A549 (cell line): Measurements from ENCODE around the gene CIAO3.

ENCODE experiments used
- CEBPB ChIP-seq, 2 experiments: fragments of >200 bp in 1 of 2; sonication (Bioruptor Twin) in 1 of 2; formaldehyde crosslinking in 1 of 2; IDR thresholded peaks; 2 replicates each; pipeline ENCODE4 v1.6.1; 2012 to 2016
- CTCF ChIP-seq: fragments of >200 bp; sonication (Bioruptor Twin); formaldehyde crosslinking; IDR thresholded peaks from 3 replicates; pipeline ENCODE4 v1.5.1; 2016
- ELK1 ChIP-seq: fragments of 150-350 bp; IDR thresholded peaks from 2 replicates; pipeline ENCODE4 v1.6.1; 2014; ENCODE audit warnings: low read depth, mild to moderate bottlenecking, low read length
- FOSL2 ChIP-seq, 2 experiments: fragments of 450-650 bp in 1 of 2; fragments of >200 bp in 1 of 2; sonication (Bioruptor Twin) in 1 of 2; formaldehyde crosslinking; IDR thresholded peaks; 2 replicates each; pipeline versions ENCODE4 v1.5.0 to v1.6.1; 2016 to 2020; ENCODE audit warnings: mild to moderate bottlenecking in 1 of 2, moderate library complexity in 1 of 2
- JUN ChIP-seq, 2 experiments: fragments of >200 bp; sonication (Bioruptor Twin); formaldehyde crosslinking; IDR thresholded peaks; 2 replicates in 1 of 2; 3 replicates in 1 of 2; pipeline ENCODE4 v1.6.1; 2016 to 2017
- JUNB ChIP-seq: fragments of >200 bp; sonication (Bioruptor Twin); formaldehyde crosslinking; IDR thresholded peaks from 2 replicates; pipeline ENCODE4 v1.6.1; 2016
- NR3C1 ChIP-seq: fragments of >200 bp; sonication (Bioruptor Twin); formaldehyde crosslinking; IDR thresholded peaks from 3 replicates; pipeline ENCODE4 v1.6.1; 2017
- PHF8 ChIP-seq: fragments of 200-600 bp; sonication (generic); IDR thresholded peaks from 2 replicates; pipeline ENCODE4 v1.6.1; 2016; ENCODE audit warnings: low read depth, mild to moderate bottlenecking, antibody characterized with exemption, moderate library complexity, borderline replicate concordance
- POLR2A ChIP-seq: IDR thresholded peaks from 2 replicates; pipeline ENCODE4 v1.6.1; 2012; ENCODE audit warnings: mild to moderate bottlenecking, low read length
- RAD21 ChIP-seq, 2 experiments: fragments of >200 bp in 1 of 2; sonication (Bioruptor Twin) in 1 of 2; formaldehyde crosslinking in 1 of 2; IDR thresholded peaks in 1 of 2; conservative IDR thresholded peaks in 1 of 2; 2 replicates in 1 of 2; 3 replicates in 1 of 2; pipeline ENCODE4 v1.6.1; 2012 to 2018; ENCODE audit warnings: inconsistent platforms in 1 of 2
- SMC3 ChIP-seq: fragments of >200 bp; sonication (Bioruptor Twin); formaldehyde crosslinking; IDR thresholded peaks from 3 replicates; pipeline ENCODE4 v1.6.1; 2018; ENCODE audit warnings: inconsistent platforms
- USF2 ChIP-seq: fragments of 450-650 bp; IDR thresholded peaks from 2 replicates; pipeline ENCODE4 v1.6.1; 2014; ENCODE audit warnings: antibody characterized with exemption

- no peak for TF ChIP-seq CTCF
- TF ChIP-seq PHF8, result no peak
- no peak for TF ChIP-seq USF2
- no peak for TF ChIP-seq CEBPB (IDR thresholded peaks at IDR 0.05)
- TF ChIP-seq NR3C1, result no peak
- TF ChIP-seq POLR2A, result no peak
- no peak for TF ChIP-seq JUNB
- no peak for TF ChIP-seq ELK1
- TF ChIP-seq JUN (IDR thresholded peaks at IDR 0.05), result no peak
- TF ChIP-seq SMC3, result no peak
- no peak for TF ChIP-seq FOSL2 (IDR thresholded peaks at IDR 0.05)
- TF ChIP-seq FOSL2 (CRISPR knock-in tag; IDR thresholded peaks at IDR 0.05), result no peak
- TF ChIP-seq RAD21 (conservative IDR thresholded peaks at IDR 0.05 in 1 of 2, IDR thresholded peaks at IDR 0.05 in 1 of 2), result no peak
Observed at GRCh38 chr16:774086-775001, 33.5 kb upstream of the CIAO3 start.
